Islet of Langerhans (tissue), 1 donor: ENCODE data around the gene NHERF1.

ENCODE experiments used
- FAIRE-seq: peaks from one replicate; lab custom pipeline; 2011; peaks lifted over from hg19 to GRCh38; lab: Jason Lieb, UNC

NHERF1 gene

DNA sequence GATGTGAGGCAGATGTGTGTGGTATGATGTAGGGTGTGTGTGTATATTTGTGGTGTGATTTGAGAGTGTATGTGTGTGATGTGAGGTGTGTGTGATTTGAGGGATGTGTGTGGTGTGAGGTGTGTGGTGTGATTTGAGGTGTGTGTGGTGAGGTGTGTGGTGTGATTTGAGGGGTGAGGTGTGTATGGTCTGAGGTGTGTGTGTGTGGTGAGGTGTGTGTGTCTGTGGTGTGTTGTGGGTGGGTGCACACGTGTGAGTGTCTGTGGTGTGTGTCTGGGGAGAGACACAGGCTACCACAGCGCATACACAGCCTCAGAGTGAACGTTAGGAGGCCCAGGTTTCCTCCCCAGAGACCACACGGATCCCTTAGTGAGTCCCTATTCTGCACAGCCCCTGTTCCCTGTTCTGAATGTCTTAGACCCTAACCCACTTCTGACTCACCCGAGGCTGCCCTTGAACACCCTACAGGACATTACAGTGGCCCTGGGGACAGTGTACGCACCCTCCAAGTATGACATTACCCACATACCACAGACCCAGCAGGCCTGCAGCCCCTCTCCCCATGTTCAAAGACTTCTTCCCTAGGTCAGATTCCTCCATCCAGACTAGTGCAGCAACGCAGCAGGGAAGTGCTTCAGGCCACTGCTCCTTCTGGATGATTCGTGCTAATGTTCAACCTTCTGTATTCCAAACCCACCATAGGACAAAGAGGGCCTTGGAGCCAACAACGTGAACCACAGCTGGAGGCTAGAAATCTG is 14.9 kb upstream of the NHERF1 start:
- FAIRE-seq, result no peak

DNA sequence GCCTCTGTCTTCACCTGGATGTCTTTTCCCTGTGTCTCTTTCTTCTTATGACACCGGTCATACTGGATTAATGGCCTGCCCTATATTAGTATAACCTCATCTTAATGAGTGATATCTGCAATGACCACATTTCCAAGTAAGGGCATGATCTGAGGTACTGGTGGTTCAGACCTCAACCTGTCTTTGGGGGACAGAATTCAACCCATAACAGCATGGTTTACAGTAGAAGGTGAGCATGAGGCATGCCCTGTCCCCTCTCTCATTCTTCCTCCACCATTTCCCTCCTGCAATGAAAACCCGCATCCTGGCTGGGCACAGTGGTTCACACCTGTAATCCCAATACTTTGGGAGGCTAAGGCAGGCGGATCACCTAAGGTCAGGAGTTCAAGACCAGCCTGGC is 14.2 kb upstream of the NHERF1 start:
- FAIRE-seq, result no peak

DNA sequence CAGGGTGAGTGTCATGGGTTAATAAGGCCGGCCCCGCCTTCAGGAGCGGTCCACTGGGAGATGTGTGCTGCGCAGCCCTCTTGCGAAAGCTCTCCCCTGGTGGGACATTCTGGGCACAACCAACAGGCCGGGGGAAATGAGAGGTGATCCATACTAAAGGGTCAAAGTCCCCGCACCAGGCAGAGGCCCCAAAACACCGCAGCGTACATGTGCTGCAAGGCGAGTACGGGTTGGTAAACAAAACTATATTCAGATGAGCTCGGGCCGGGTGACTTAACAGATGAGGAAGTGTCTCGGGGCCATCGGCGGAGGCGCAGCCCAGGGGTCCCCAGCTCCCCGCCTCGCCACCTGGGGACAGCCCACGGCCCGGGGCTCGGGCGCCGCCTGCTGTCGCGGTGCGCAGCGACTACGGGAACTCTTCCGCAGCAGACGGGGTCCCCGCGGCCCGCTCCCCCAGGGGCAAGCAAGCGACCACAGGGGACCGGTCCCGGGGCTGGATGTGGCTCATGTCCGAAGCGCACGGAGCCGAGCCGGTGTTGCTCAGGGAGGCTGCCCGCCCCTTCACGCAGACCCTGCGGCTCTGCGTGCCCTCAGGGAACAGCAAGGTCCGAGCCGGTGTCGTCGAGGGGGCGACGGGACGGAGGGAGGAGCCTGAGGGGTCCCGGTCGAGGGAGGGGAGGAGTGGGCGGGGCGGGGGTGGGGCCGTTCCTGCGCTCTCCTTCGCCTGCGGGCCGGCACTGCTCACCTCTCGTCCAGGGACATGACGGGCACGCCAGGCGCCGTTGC is 11.7 kb upstream of the NHERF1 start, which contains the start of gene RAB37:
Gene RAB37 (plus strand): TSS at position 744 of the 786 bp plus-strand sequence. CDS start 17 bp downstream, at position 761.
- FAIRE-seq, result no peak

DNA sequence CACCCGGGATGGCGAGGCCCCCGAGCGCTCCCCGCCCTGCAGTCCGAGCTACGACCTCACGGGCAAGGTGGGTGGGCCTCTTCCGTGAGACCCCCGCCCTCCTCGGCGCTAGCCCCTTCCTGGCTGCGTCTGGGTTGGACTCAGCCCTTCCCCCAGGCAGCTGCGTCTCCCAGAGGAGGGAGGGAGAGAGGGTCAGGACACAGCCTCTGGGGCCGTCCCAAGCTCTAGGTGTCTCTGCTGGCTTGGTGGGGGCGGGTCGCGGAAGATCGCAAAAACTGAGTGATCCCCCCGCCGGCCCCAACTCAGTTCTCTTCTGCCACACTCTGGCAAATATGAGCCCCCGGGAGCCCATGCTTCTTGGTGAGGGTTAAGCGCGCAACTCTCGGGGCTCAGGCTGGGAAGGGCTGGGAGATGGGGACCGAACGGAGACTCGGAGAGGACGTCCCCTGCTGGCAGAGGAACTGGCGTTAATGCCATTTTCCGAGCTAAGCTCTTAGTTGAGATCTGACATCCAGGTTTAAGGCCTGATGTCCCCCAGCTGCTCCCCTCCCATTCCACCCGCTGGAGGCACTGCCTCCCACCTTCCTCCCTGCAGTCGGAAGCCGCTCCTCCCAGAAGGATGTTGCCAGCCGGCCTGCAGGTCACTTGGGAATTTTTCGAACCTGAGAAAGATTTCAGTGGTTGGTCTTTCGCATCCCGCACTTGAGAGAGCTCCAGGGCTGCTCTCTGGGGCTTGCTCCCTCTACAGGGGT is 11.0 kb upstream of the NHERF1 start:
- no peak for FAIRE-seq

DNA sequence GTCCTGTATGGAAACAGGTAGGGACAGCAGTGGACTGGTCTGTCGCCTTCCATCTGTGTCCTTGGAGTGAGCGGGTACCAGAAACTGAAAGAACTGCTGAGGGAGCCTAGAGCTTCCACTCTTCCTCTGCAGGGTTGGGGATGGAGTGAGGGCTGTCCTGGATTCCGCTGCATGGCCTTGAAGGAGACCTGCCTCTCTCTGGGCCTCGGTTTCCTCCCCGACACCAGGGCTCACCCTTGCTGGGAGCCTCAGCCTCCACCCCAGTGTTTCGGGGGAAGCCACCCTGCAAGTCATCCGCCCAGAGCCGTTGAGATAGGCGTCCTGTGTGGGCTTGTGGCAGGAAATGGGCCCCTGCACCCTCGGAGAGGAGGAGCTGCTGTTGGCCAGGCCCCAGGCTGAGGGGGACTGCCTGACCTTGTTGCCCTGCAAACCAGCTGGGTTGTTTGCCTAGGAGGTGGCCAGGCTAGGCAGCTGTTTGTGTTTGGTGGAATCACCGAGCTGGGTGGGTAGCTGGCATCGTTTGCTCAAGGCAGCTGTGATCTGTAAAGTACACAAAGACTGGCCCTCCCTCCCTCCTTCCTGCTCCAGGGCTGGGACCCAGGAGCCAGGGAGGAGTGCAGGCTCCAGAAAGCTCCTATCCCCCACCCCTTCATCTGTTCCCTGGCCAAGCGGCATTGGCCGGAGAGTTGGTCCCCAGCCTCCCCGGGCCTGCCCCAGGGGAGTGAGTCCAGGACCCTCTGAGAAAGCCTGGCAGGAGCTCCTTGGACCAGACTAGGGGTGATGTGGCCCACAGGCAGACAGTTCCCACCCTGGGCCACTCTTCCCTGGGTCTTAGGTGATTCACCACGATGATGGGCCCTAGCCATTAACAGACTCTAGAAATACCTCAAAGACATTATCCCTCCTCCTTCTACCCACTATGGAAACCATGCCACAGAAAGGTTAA is 10.1 kb upstream of the NHERF1 start:
- no peak for FAIRE-seq

DNA sequence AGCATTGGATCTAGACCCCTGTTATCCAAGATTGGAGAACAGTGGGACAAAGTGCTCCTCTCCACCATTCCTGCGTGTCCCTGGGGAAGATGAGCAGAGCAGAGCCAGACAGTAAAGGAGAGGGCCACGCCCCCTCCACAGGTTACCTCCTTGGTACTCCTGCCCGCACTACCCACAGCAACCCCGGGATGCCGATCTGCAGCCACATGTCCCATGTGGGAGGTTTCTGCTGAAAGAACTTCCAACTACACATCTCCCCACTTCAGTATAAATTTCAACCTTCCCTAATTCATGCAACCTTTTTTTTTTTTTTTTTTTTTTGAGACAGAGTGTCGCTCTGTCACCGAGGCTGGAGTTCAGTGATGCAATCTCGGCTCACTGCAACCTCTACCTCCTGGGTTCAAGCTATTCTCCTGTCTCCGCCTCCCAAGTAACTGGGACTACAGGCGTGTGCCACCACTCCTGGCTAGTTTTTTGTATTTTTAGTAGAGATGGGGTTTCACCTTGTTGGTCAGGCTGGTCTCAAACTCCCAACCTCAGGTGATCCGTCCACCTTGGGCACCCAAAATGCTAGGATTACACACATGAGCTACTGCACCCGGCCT is 9.1 kb upstream of the NHERF1 start:
- FAIRE-seq, result no peak

DNA sequence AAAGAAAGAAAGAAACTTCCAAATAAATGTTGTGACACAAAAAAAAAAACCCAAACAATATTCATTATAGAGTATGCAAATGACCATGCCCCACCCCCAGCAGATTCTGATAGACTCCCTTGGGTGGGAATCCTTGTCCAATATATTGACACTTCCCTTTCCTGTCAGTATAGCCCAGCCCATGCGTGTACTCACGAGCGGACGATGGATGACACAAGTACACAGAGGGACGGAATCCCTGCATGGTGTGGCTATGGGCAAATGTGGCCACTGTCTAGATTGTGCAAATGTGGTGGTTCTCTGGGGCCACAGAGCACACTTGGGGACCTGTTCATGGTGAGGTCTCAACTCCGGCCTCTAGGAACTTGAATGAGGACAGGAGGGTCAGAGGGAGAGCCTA is 8.3 kb upstream of the NHERF1 start:
- no peak for FAIRE-seq

DNA sequence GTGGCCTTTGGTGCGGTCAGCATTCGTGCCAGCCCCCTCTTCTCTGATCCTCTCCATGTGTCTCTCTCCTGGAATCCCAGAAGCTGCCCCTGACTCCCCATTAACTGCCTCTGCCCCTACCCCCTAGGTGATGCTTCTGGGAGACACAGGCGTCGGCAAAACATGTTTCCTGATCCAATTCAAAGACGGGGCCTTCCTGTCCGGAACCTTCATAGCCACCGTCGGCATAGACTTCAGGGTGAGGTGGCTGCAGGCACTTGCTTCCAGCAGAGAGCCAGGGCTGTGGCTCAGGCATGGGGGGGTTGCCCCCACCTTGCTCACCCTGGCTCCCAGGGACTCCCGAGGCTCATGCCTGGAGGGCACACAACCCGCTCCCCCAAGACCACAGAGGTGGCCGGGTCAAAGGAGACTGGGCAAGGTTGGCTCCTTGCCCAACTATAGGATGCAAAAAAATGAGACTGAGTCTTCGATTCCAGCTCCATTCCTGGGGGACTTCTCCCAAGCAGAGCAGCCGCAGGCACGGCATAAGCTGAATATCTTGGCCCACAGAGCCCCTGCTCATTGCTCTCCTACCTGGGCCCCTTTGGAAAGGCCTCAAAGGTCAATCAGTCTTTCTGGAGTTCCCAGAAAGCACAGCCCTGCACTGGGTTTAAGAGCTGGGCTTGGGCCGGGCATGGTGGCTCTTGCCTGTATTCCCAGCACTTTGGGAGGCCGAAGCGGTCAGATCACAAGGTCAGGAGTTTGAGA is 7.6 kb upstream of the NHERF1 start:
- FAIRE-seq, result no peak

DNA sequence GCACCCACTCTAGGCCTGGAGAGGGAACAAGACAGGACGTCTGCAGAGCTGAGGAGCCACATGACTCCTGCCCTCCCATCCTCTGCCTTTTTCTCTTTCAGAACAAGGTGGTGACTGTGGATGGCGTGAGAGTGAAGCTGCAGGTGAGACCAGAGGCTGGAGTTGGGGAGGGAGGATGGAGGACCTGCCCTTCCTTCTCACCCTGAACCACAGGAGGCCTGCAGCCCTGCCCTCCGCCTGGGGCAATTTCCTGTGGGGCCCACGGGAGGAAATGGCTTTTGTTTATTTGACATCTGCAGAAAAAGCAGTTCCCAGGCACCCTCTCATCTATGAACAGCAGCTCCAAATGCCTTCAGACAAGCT is 6.3 kb upstream of the NHERF1 start:
- no peak for FAIRE-seq

DNA sequence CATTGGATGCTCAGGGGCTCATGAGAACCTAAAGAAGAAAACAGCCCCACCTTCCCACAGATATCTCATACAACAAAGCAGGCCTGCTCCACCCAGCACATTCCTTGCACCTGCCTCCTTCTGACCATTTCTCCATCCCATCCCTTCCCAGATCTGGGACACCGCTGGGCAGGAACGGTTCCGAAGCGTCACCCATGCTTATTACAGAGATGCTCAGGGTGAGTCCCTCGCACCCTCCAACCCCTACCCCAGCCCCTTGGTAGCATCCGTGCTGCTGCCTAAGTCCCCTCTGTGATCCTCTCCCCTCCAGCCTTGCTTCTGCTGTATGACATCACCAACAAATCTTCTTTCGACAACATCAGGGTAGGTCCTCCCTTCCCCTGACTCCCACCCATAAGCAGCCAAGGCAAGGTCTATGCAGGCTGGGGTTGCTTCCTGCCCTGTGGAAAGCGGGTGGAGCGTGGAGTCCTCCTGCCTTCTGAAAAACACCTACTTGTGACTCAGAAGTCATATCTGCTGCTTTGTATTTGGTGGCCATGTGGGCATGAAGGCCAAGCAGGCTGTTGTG is 5.4 kb upstream of the NHERF1 start:
- no peak for FAIRE-seq

DNA sequence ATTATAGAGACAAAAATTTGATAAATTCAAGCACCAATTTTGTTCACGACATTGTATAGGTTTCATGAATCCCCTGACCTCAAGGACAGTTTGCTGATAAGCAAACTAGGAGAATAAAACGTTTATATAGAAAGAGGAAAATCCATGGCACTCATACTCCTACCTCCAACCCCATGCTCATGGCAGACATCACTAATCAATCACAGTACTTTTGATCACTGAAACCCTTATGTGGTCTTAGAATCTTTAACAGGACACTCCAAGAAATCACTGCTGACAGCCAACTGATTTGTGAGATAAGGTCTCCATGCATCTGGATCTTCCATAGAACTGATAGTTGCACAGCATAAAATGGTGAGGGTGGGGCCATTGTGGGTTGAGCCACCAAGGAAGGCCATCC is 4.7 kb upstream of the NHERF1 start:
- no peak for FAIRE-seq

DNA sequence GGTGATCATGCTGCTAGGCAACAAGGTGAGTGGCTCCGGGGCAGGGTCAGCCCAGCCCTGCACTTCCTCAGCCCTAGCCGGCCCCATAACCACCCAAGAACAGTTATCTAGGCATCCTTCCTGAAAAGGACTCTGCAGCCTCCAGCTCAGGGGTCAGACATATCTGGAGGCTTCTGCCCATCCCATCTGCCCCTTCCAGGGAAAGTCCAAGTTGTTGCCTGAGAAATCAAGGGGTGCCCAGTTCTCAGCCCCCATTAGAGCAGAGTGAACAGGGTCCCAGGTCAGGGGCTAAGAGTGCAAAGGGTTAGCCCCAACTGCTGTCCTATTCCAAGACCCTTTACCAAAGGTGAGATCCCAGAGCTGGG is 4.1 kb upstream of the NHERF1 start:
- FAIRE-seq, result no peak

DNA sequence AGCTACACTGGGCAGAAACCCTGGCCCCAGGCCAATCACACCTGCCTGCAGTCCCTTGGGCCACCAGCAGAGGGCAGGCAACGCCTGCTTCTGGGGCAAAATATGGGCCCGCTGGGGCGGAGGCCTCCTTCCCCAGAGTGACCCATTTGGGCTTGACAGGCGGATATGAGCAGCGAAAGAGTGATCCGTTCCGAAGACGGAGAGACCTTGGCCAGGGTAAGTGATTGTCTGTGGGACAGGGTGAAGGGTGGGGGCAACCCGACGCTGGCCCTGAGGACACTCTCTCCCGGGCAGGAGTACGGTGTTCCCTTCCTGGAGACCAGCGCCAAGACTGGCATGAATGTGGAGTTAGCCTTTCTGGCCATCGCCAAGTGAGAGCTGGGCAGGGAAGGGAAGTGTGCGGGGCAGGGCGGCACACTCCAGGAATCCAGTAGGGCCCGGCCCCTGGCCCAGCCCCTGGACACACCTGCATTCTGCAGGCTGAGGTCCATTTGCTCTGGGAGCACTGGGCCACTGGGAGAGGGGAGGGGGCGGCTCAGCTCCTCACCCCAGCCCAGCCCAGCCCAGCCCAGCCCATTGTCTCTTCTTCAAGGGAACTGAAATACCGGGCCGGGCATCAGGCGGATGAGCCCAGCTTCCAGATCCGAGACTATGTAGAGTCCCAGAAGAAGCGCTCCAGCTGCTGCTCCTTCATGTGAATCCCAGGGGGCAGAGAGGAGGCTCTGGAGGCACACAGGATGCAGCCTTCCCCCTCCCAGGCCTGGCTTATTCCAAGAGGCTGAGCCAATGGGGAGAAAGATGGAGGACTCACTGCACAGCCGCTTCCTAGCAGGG is 3.5 kb upstream of the NHERF1 start:
- no peak for FAIRE-seq

DNA sequence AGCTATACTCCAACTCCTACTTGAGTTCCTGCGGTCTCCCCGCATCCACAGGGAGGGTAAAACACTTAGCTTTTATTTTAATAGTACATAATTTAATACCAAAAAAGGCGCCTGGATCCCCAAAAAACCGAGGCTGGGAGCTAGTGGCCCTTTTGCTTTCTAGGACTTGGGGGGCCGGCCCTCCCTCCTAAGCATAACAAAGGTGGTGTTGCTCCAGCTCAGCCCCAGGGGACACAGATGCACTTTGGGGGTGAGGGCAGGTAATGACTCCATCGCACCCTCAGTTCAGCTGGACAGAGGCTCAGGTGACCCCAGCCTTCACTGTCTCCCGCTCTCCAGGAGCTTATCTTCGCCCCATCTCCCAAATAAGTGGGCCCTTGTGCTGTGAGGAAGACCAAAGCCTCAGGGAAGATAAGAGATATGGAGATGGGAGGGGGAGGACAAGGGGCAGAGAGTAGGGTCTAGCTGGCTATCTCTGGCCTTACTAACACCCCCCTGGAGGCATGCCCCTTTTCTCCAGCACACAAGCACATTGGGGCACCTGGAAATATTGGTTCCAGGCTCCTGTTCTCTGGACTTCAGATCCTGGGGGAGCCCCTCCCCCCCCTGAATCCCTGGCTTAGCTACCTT is 2.8 kb upstream of the NHERF1 start:
- no peak for FAIRE-seq

DNA sequence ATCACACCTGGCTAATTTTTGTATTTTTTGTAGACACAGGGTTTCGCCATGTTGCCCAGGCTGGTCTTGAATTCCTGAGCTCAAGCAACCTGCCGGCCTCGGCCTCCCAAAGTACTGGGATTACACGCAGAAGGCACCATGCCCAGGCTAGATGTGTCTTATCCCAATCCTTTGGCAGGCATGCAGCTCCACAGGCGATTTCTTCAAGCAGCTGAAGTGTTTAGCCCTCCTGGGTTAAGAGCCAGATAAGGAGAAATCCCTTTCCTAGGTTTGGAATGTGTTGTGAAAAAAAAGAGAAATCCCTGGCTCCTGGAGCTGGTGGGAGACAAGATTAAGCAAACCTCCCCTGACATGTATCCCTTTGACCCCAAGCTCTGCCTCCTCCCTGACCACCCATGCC is 2.1 kb upstream of the NHERF1 start:
- no peak for FAIRE-seq

DNA sequence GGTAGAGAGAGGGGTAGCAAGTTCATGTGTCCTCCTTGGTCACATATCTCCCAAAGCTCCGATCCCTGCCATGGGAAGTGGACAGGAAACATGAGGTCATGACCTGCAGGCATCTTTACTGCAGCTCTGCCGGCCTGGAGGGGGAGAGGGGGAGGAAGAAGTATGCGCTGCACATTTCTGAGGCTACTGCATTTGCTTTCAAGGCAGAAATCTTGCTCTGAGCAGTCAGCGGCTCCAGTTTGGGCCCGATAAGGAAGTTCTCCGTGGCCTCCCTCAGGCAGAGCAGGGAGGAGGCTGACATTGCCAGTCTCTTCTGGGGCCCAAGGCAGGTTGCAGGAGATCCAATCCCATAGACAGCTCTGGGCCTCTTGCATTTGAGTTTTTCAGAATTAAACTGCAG is 1.5 kb upstream of the NHERF1 start:
- FAIRE-seq, result no peak

DNA sequence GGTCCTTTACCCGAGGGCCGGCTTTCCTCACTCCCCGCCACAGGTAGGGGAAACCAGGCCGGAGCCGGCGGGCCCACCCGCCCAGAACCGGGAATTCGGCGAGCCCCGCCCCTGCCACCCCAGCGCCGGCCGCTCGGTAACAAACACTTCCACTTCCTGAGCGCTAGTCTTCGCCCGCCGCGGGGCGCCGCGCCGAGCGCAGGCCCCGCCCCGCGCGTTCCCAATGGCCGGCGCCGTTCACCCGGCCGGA is 224 bp upstream of the NHERF1 start:
- FAIRE-seq, result no peak

DNA sequence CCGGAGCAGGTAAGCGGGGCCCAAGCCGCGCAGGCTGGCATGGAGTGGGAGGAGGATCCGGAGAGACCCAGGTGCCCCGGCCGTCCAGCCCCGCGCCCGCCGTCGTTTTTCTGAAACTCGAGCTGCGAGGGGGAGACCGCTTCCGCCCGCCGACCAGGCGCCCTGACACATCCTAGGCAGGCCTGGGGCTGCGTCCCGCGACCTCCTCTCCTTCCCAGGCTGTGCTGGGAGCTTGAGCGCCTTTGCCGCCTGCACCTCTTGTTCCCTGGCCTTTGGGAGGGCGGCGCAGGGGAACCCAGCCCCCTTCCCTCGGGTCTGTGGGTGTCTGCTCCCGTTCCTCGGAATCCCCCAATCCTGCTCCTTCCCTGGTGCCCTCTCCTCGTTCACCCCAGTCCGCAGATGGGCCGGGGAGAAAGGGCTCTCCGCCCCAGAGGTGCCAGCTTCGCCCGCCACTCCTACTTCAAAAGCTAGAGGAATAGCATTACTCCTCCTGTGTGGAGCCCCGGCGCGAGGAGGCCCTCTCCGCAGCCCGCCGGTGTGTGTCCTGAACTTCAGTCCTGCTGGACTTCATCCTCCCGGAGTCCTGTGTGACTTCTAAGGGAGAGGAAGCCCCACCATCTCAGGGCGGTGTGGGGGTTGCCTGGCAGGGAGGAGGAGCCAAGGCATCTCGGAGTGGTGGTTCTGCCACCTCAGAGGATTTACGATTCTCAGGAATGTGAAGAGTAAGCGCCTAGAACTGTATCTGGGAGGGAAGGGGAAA is 1.0 kb downstream of the NHERF1 start:
- no peak for FAIRE-seq

DNA sequence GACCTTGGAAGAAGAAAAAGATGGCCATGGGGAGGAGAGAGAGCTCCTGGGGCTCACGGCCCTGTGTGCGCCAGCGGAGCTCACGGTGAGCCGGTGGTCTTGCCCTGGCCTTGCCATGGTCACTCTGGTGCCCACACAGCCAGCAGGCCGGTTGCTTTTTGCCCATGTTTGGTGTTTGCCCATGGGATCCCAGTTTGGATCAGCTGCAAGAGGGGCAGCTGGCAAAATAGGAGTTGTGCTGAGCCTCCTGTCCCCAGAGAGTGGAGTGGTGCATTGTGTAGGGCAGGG is 1.6 kb downstream of the NHERF1 start:
- FAIRE-seq, result no peak
